ENCODE data around the gene SIL1.

Gene SIL1

GRCh38 chr5:138903130-138903775 is 294.9 kb downstream of the SIL1 start:
- no peak for DNase-seq

- no peak for DNase-seq
Measured at GRCh38 chr5:138901716-138902115, 296.5 kb downstream of the SIL1 start.

GRCh38 chr5:138900281-138900965 is 297.7 kb downstream of the SIL1 start:
- no peak for DNase-seq

- no peak for DNase-seq
Measured at GRCh38 chr5:138898742-138899141, 299.4 kb downstream of the SIL1 start.

DNA sequence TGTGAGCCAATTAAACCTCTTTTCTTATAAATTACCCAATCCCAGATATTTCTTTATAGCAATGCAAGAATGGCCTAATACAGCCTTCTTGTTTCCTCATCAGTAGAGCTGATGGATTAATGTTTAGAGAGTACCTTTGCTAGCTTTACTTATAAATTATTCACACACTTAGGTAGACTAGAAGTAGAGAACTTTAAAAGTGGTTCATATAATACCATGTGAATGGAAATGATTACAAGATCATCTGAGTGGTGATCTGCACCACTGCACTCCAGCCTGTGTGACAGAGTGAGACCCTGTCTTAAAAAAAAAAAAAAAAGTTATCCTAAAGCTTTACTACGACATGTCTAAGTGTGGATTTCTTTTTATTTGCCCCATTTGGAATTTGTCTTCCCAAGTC is 299.9 kb downstream of the SIL1 start:
- no peak for DNase-seq

Data from NCI-H1436 treated with DMSO at 0.1 percent for 48 hours (cell line).